ENCODE measurements around the gene ST7.
"Not testable (repeated sequence)": the region's sequence is repeated elsewhere in the genome, so short reads cannot be mapped to it uniquely, and the experiment has no call there.

The ST7 gene

GRCh38 chr7:117010375-117011133 is 57.3 kb downstream of the ST7 start:
- DNase-seq = peak; percentile 30 to 70

- peak; percentile 37 to 39 for DNase-seq
Observed at GRCh38 chr7:117011419-117012260, 58.3 kb downstream of the ST7 start.

- no peak for DNase-seq
Observed at GRCh38 chr7:117012284-117012683, 59.0 kb downstream of the ST7 start.

GRCh38 chr7:117012696-117013095 is 59.4 kb downstream of the ST7 start:
- DNase-seq = peak; percentile 49 to 58

- DNase-seq = peak in 1 of 2 donors; percentile 25
Observed at GRCh38 chr7:117014099-117014656, 60.9 kb downstream of the ST7 start.

GRCh38 chr7:117014673-117015133 is 61.4 kb downstream of the ST7 start:
- DNase-seq = peak; percentile 70 to 78

- peak; percentile 17 to 18 for DNase-seq
Observed at GRCh38 chr7:117015258-117016184, 62.2 kb downstream of the ST7 start.

- DNase-seq = no peak
Observed at GRCh38 chr7:117017017-117017451, 63.7 kb downstream of the ST7 start.

- DNase-seq = no peak
Observed at GRCh38 chr7:117017702-117018266, 64.5 kb downstream of the ST7 start.

- DNase-seq = no peak
Observed at GRCh38 chr7:117018713-117019112, 65.4 kb downstream of the ST7 start.

- no peak for DNase-seq
Observed at GRCh38 chr7:117019287-117019686, 66.0 kb downstream of the ST7 start.

- no peak for DNase-seq
Observed at GRCh38 chr7:117019786-117020590, 66.7 kb downstream of the ST7 start.

GRCh38 chr7:117020591-117020973 is 67.3 kb downstream of the ST7 start:
- DNase-seq = no peak

- DNase-seq = no peak
Observed at GRCh38 chr7:117021366-117021765, 68.1 kb downstream of the ST7 start.

GRCh38 chr7:117021986-117022385 is 68.7 kb downstream of the ST7 start:
- no peak for DNase-seq

- no peak for DNase-seq
Observed at GRCh38 chr7:117023325-117023854, 70.1 kb downstream of the ST7 start.

- no peak for DNase-seq
Observed at GRCh38 chr7:117024811-117025210, 71.5 kb downstream of the ST7 start.

GRCh38 chr7:117025891-117026290 is 72.6 kb downstream of the ST7 start:
- DNase-seq = no peak

- DNase-seq = not testable (repeated sequence)
Observed at GRCh38 chr7:117030346-117030745, 77.0 kb downstream of the ST7 start.

- DNase-seq = not testable (repeated sequence)
Observed at GRCh38 chr7:117030793-117031192, 77.5 kb downstream of the ST7 start.

GRCh38 chr7:117032810-117033209 is 79.5 kb downstream of the ST7 start:
- DNase-seq = no peak

All from inflammatory macrophage treated with lipopolysaccharide for 1 hour (primary cell).